Measurements from ENCODE around the gene DNAH9.

Gene DNAH9

GRCh38 chr17:11690681-11691080, 92.4 kb downstream of the DNAH9 start:
- no peak for DNase-seq

- DNase-seq: no peak
Observed at GRCh38 chr17:11692688-11693087, 94.4 kb downstream of the DNAH9 start.

GRCh38 chr17:11693284-11693683, 95.0 kb downstream of the DNAH9 start:
- no peak for DNase-seq

- no peak for DNase-seq
Observed at GRCh38 chr17:11700668-11701067, 102.4 kb downstream of the DNAH9 start.

GRCh38 chr17:11701911-11702310, 103.6 kb downstream of the DNAH9 start:
- DNase-seq: no peak

- DNase-seq: no peak
Observed at GRCh38 chr17:11704041-11704440, 105.8 kb downstream of the DNAH9 start.

- DNase-seq: no peak
Observed at GRCh38 chr17:11705111-11705510, 106.8 kb downstream of the DNAH9 start.

GRCh38 chr17:11707586-11707985, 109.3 kb downstream of the DNAH9 start:
- no peak for DNase-seq

GRCh38 chr17:11712456-11712855, 114.2 kb downstream of the DNAH9 start:
- no peak for DNase-seq

GRCh38 chr17:11719203-11719602, 120.9 kb downstream of the DNAH9 start:
- DNase-seq: no peak

- no peak for DNase-seq
Observed at GRCh38 chr17:11719856-11720255, 121.6 kb downstream of the DNAH9 start.

- DNase-seq: no peak
Observed at GRCh38 chr17:11720816-11721215, 122.5 kb downstream of the DNAH9 start.

- no peak for DNase-seq
Observed at GRCh38 chr17:11730747-11731146, 132.5 kb downstream of the DNAH9 start.

- no peak for DNase-seq
Observed at GRCh38 chr17:11736613-11737312, 138.5 kb downstream of the DNAH9 start.

- DNase-seq: no peak
Observed at GRCh38 chr17:11737313-11737679, 139.0 kb downstream of the DNAH9 start.

- DNase-seq: no peak
Observed at GRCh38 chr17:11738151-11738550, 139.9 kb downstream of the DNAH9 start.

GRCh38 chr17:11739351-11739750, 141.1 kb downstream of the DNAH9 start:
- DNase-seq: no peak

GRCh38 chr17:11739848-11740247, 141.6 kb downstream of the DNAH9 start:
- DNase-seq: no peak

GRCh38 chr17:11742886-11743285, 144.6 kb downstream of the DNAH9 start:
- no peak for DNase-seq

GRCh38 chr17:11744696-11745095, 146.4 kb downstream of the DNAH9 start:
- no peak for DNase-seq

GRCh38 chr17:11747441-11747840, 149.2 kb downstream of the DNAH9 start:
- no peak for DNase-seq

- DNase-seq: no peak
Observed at GRCh38 chr17:11757815-11758214, 159.5 kb downstream of the DNAH9 start.

- DNase-seq: no peak
Observed at GRCh38 chr17:11768106-11768505, 169.8 kb downstream of the DNAH9 start.

- no peak for DNase-seq
Observed at GRCh38 chr17:11768981-11769380, 170.7 kb downstream of the DNAH9 start.

GRCh38 chr17:11772031-11772430, 173.8 kb downstream of the DNAH9 start:
- no peak for DNase-seq
